Measurements from ENCODE around the gene PRMT3.
A peak's percentile ranks its signal among the peaks of the same experiment; 100 is the strongest.

The PRMT3 gene

GRCh38 chr11:20443596-20443995 lies 56.1 kb downstream of the PRMT3 start:
- DNase-seq (ENCODE audit: extremely low read depth, insufficient read length): no peak

GRCh38 chr11:20444535-20444934 lies 57.0 kb downstream of the PRMT3 start:
- DNase-seq (ENCODE audit: extremely low read depth, insufficient read length): no peak
- H3K27me3 ChIP-seq (replicated peaks; ENCODE audit: control insufficient read depth, insufficient read depth, low read length): no peaks in the 10 kb centered on the region
- TF ChIP-seq CTCF (IDR thresholded peaks at IDR 0.05; ENCODE audit: insufficient read depth, low read length, poor library complexity, severe bottlenecking): no peak

More at GRCh38 chr11:20443596-20443995, 56.1 kb downstream of the PRMT3 start:
- peak; percentile 27 for TF ChIP-seq CTCF (IDR thresholded peaks at IDR 0.05; ENCODE audit: insufficient read depth, low read length, poor library complexity, severe bottlenecking)
- peaks cover 5% of the 10 kb centered on the region for H3K36me3 ChIP-seq (ENCODE audit: control insufficient read depth, insufficient read depth, low read length)
- no peaks in the 10 kb centered on the region for H3K27me3 ChIP-seq (replicated peaks; ENCODE audit: control insufficient read depth, insufficient read depth, low read length)
- H3K4me3 ChIP-seq (replicated peaks; ENCODE audit: low read depth, low read length): no peak overlapping the region

GRCh38 chr11:20448834-20449233 lies 61.3 kb downstream of the PRMT3 start:
- no peak for TF ChIP-seq CTCF (IDR thresholded peaks at IDR 0.05; ENCODE audit: insufficient read depth, low read length, poor library complexity, severe bottlenecking)
- H3K27me3 ChIP-seq (replicated peaks; ENCODE audit: control insufficient read depth, insufficient read depth, low read length): no peaks in the 10 kb centered on the region
- H3K4me3 ChIP-seq (replicated peaks; ENCODE audit: low read depth, low read length): no peak overlapping the region
- H3K36me3 ChIP-seq (ENCODE audit: control insufficient read depth, insufficient read depth, low read length): no peaks in the 10 kb centered on the region
- DNase-seq (ENCODE audit: extremely low read depth, insufficient read length): no peak

More at GRCh38 chr11:20444535-20444934, 57.0 kb downstream of the PRMT3 start:
- Histone ChIP-seq H3K36me3 (ENCODE audit: control insufficient read depth, insufficient read depth, low read length) (no peaks in the 10 kb centered on the region; the same call in 1 of the 2 replicates), H3K4me3 (replicated peaks; ENCODE audit: low read depth, low read length) (no peak overlapping the region)

GRCh38 chr11:20450829-20451228 lies 63.3 kb downstream of the PRMT3 start:
- TF ChIP-seq CTCF (IDR thresholded peaks at IDR 0.05; ENCODE audit: insufficient read depth, low read length, poor library complexity, severe bottlenecking): no peak
- no peak for DNase-seq (ENCODE audit: extremely low read depth, insufficient read length)
- no peaks in the 10 kb centered on the region for H3K36me3 ChIP-seq (ENCODE audit: control insufficient read depth, insufficient read depth, low read length)
- H3K27me3 ChIP-seq (replicated peaks; ENCODE audit: control insufficient read depth, insufficient read depth, low read length): no peaks in the 10 kb centered on the region
- no peak overlapping the region for H3K4me3 ChIP-seq (replicated peaks; ENCODE audit: low read depth, low read length)

- Histone ChIP-seq H3K4me3 (replicated peaks; ENCODE audit: low read depth, low read length) (no peak overlapping the region), H3K36me3 (ENCODE audit: control insufficient read depth, insufficient read depth, low read length) (no peaks in the 10 kb centered on the region), H3K27me3 (replicated peaks; ENCODE audit: control insufficient read depth, insufficient read depth, low read length) (no peaks in the 10 kb centered on the region)
- TF ChIP-seq CTCF (IDR thresholded peaks at IDR 0.05; ENCODE audit: insufficient read depth, low read length, poor library complexity, severe bottlenecking): no peak
- DNase-seq (ENCODE audit: extremely low read depth, insufficient read length): no peak
Measured at GRCh38 chr11:20451568-20451967, 64.1 kb downstream of the PRMT3 start.

- H3K36me3 ChIP-seq (ENCODE audit: control insufficient read depth, insufficient read depth, low read length): no peaks in the 10 kb centered on the region; the same call in 1 of the 2 replicates
- no peaks in the 10 kb centered on the region for H3K27me3 ChIP-seq (replicated peaks; ENCODE audit: control insufficient read depth, insufficient read depth, low read length)
- no peak for DNase-seq (ENCODE audit: extremely low read depth, insufficient read length)
- no peak overlapping the region for H3K4me3 ChIP-seq (replicated peaks; ENCODE audit: low read depth, low read length)
- no peak for TF ChIP-seq CTCF (IDR thresholded peaks at IDR 0.05; ENCODE audit: insufficient read depth, low read length, poor library complexity, severe bottlenecking)
Measured at GRCh38 chr11:20452585-20452984, 65.1 kb downstream of the PRMT3 start.
